M059J (cell line): ENCODE data around the gene HPSE. TPM values are rescaled to one million over a fixed set of nuclear protein-coding genes. Genes with fewer than 3 reads are reported as not detected.

ENCODE experiments used
- DNase-seq: peaks from one replicate; pipeline ENCODE4 v3.0.0-alpha.2; 2012; ENCODE audit warnings: low read depth
- total RNA-seq: library from RNA; depleted of rRNA; stranded (reverse); fragments of >200 nt; shearing (Covaris generic); gene quantifications from 2 replicates; pipeline ENCODE4 v1.2.3, GENCODE V29; 2014; rRNA removed

The HPSE gene
- 4.1 and 7.6 TPM in 2 replicates for total RNA-seq

GRCh38 chr4:83334425-83335241 is at the start of gene HPSE:
TSS of gene HPSE (minus strand) at chr4:83334848. CDS start at chr4:83334782, 66 bp downstream.
- peak; percentile 62 for DNase-seq

GRCh38 chr4:83382850-83383249 is 48.2 kb upstream of the HPSE start:
- no peak for DNase-seq

- DNase-seq: no peak
These were observed 46.5 kb upstream of the HPSE start for GRCh38 chr4:83381173-83381572.

GRCh38 chr4:83378419-83378818 is 43.8 kb upstream of the HPSE start:
- DNase-seq: no peak

DNA sequence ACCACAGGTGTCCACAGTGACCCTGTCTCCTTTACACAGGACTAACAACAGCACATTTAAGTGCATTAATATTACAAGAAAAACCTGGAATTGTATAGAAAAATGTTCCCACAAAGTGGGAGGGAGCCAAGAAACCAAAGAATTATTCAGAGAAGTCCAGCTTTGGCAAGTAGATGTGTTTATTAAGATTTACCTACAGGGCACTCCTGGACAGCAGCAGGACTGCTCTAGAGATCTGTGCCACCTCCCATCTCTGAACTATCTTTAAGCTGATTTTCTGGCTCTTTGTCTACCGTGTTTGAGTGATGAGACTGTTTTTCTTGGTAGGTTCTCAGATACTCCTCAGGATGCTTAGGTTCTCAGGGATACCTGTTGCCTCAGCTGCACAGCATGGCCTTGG is 38.3 kb upstream of the HPSE start:
- no peak for DNase-seq

DNA sequence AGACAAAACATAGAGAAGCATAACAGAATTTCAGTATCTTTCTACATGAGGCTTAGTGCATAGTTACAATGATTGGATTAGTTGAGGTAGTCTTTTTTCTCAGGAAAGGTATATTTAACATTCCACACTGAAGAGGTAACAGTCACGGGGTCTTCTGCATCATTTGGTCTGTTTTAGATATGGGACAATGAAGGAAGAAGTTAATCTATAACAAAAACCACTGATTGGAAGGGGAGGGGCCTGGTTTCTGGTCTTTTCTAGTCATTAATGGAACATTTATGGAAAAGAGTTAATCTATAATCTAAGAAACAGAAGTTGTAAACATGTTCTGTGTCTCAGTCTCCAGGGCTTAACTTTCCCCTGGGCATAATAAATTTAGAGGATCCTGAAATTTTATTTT is 37.3 kb upstream of the HPSE start:
- no peak for DNase-seq

DNA sequence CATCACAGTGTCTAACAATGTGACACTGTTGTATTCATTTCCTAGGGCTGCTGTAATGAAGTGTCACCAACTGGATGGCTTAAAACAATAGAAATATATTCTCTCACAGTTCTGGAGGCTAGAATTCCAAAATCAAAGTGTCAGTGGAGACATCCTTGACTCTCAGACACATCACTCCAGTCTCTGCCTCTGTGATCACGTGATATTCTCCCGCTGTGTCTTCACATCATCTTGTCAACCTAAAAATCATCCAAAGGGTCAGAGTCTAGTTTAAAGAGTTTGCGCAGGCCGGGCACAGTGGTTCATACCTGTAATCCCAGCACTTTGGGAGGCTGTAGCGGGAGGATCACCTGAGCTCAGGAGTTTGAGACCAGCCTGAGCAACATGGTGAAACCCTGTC is 36.6 kb upstream of the HPSE start:
- DNase-seq: no peak

GRCh38 chr4:83370640-83370906 is 35.9 kb upstream of the HPSE start:
- peak; percentile 24 for DNase-seq

- DNase-seq: no peak
These were observed 35.4 kb upstream of the HPSE start for GRCh38 chr4:83369831-83370639.

GRCh38 chr4:83364312-83364711 is 29.7 kb upstream of the HPSE start:
- DNase-seq: peak; percentile 10

GRCh38 chr4:83362492-83363329 is 28.1 kb upstream of the HPSE start:
- peak; percentile 44 for DNase-seq

GRCh38 chr4:83361416-83362103 is 26.9 kb upstream of the HPSE start:
- DNase-seq: no peak

GRCh38 chr4:83360018-83360417 is 25.4 kb upstream of the HPSE start:
- DNase-seq: no peak

DNA sequence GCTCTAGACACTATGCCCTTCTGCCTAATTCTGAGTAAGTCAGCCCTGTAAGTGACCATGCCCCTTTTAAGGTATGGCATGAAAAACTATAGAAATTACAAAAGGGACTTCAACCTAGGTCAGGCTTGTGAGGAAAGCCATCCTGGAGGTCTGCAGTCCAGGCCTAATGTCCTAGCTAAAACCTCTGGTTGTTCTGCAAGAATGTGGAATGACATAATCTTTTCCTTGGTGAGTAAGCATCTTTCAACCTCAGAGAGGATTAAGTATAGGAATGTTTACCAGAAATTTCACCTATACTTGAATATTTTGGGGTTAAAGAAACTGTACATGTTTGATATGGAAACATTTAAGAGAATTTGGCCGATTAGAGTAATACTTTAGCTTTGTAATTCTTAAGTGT is 23.8 kb upstream of the HPSE start:
- DNase-seq: peak; percentile 70

GRCh38 chr4:83356899-83357661 is 22.4 kb upstream of the HPSE start:
- peak; percentile 93 for DNase-seq

- DNase-seq: no peak
These were observed 18.9 kb upstream of the HPSE start for GRCh38 chr4:83353516-83353915.

DNA sequence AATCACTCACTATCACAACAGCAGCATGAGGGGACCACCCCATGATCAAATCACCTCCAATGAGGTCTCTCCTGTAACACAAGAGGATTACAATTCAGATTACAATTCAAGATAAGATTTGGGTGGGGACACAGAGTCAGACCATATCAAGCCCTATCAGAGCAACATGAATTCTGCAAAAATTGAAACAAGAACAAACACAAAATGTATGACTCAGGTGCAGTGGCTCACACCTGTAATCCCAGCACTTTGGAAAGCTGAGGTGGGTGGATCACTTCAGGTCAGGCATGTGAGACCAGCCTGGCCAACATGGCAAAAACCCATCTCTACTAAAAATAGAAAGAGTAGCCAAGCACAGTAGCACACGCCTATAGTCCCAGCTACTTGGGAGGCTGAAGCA is 13.4 kb upstream of the HPSE start:
- no peak for DNase-seq

GRCh38 chr4:83342476-83342875 is 7.8 kb upstream of the HPSE start:
- DNase-seq: no peak

DNA sequence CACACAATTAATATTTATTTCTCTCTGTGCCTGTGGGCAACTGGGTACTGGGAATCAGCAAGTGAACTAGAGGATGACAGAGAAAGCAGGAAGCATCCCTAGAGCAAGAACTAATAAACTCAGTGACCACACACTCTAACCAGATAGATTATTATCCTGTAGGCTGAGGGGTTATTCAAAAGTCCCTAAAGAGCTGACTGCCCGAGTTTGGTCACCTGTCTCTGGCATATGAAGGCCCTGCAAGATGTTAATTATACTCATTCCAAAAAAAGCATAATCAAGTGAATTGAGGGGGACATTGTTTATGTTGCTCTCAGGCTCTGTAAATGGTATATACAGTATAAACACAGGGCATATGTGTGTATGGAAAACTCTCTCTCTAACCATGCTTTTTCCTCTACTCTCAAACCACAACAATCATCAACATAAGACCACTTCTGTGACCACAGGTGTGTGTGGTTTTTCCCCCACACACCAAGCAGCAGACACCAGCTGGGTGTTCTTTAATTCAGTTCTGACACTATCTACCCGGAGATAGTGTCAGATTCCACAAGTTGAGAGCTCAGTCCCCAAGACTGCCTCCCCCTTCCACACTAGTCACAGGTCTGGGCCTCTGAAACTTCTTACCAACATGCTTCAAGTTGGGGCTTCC is 6.2 kb upstream of the HPSE start:
- no peak for DNase-seq

GRCh38 chr4:83339573-83339972 is 4.9 kb upstream of the HPSE start:
- no peak for DNase-seq
